Epithelial cell of esophagus (primary cell): Measurements from ENCODE around the gene TCTA.

ENCODE experiments used
- DNase-seq: peaks from one replicate; pipeline ENCODE4 v3.0.0; 2010; ENCODE audit warnings: low read depth
- H3K4me3 ChIP-seq: 2 replicates; pipeline ENCODE4 v1.5.1; 2011; ENCODE audit warnings: mild to moderate bottlenecking, low read length, control low read depth
- TF ChIP-seq, protein P1 (sequence below): IDR thresholded peaks from 2 replicates; pipeline ENCODE4 v1.5.1; 2011; ENCODE audit warnings: low read depth, mild to moderate bottlenecking, low read length, control low read depth, inconsistent platforms; ENCODE audit not compliant: insufficient read depth; ENCODE audit errors: missing control alignments

The TCTA gene

DNA sequence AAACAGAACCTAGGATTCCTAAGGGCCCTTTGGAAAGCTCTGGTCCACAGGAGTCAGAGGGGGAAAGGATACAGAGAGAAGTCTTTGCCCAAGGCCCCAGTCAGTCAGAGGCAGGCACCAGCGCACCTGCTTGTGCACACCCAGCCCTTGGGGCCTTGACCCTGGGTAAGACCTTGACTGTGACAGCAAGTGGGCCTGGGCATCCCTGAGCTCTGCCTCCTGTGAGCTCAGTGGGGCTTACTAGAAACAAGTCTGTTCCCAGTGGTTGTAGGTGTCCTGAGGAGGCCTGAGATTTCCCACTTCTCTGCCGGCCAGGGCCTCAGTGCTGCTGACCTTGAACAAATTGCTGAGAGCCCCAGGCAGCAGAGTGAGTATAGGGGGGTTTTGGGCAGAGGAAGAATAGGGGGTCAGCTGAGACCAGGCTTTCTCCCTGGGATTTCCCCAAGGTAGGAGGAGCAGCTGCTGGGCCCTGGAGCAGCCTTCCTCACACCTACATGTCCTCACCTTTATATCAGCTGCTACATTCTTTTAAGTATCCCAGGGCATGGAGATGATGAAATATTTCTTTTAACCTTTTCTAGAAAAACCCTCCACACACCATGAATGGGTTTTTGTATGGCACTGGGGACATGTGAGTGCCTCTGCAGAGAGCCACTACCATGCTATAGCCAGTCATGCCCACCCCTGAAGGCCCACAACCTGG lies 48.1 kb downstream of the TCTA start:
- no peak overlapping the region for H3K4me3 ChIP-seq
- DNase-seq, result no peak
- TF ChIP-seq, protein P1, sequence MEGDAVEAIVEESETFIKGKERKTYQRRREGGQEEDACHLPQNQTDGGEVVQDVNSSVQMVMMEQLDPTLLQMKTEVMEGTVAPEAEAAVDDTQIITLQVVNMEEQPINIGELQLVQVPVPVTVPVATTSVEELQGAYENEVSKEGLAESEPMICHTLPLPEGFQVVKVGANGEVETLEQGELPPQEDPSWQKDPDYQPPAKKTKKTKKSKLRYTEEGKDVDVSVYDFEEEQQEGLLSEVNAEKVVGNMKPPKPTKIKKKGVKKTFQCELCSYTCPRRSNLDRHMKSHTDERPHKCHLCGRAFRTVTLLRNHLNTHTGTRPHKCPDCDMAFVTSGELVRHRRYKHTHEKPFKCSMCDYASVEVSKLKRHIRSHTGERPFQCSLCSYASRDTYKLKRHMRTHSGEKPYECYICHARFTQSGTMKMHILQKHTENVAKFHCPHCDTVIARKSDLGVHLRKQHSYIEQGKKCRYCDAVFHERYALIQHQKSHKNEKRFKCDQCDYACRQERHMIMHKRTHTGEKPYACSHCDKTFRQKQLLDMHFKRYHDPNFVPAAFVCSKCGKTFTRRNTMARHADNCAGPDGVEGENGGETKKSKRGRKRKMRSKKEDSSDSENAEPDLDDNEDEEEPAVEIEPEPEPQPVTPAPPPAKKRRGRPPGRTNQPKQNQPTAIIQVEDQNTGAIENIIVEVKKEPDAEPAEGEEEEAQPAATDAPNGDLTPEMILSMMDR, result no peak

DNA sequence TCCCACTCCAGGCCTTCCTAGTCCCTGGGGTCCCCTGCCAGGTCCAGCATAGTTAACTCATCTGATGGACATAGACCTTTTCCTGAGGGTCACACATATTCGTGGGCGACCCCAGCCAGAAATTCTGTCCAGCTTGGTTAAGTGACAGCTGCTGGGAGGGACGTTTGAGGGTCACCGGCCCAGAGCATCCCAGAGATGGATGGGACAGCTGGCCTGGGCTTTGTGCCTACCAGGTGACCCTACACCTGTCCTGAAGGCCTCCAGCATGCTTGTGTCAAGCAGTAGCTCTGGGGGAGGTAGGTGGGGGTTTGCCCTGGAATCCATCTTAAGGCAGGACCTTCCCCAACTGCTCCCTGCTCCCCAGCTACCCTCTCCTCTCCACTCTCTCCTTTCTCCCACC lies 48.7 kb downstream of the TCTA start:
- TF ChIP-seq, protein P1, result no peak
- no peak for DNase-seq
- H3K4me3 ChIP-seq, result no peak overlapping the region

DNA sequence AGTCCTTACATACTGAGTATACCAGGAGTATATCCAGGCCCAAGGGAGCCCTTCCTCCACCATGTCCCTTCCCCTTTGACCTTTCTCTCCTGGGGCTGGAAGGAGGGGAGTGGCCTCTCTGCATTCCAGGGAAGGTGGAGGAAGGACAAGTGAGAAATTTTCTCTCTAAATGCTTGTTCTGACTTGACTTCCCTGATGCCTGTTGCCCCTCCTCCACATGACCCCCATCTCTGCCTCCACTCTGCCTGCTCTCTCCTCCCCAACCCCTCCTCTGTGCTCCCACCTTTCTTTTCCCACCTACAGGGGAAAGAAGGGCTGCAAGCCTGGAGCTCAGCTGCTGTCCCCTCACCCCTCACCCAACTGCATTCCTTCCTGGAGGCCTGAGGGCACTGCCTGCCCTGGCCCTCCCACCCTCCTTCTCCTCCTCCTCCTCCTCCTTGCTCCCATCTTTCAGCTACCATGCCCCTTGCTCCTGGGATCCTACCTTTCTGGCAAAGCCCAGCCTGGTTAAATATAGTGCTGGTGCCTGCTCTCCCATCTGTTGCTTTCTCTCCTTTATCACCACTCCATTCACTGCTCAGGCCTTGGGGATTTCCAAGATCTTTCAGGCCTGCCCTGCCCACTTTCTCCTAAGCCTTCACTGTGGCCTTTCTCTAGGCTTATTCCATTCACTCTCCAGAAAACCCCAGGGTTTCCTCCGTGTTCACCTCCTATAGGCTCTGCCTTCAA lies 49.4 kb downstream of the TCTA start:
- peak; percentile 52 for DNase-seq
- TF ChIP-seq, protein P1, result no peak
- no peak overlapping the region for H3K4me3 ChIP-seq

DNA sequence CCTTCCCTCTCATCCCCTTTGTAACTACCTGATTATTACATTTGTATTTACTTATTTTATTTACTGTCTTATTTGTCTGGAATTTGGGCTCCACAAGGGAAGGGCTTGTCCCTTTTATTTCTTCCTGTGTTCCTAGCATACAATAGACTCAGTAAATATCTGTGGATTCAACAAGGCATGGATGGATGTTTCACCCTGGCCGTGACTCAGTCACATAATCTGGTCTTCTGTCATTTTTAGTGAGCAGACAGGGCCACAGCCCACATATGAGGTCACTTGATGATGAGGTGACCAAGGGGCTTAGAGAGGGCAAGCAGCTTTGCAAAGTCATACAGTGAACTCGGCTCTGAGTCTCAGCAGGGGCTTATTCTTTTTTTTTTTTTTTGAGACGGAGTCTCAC lies 50.0 kb downstream of the TCTA start:
- H3K4me3 ChIP-seq, result no peak overlapping the region
- DNase-seq, result peak; percentile 51

DNA sequence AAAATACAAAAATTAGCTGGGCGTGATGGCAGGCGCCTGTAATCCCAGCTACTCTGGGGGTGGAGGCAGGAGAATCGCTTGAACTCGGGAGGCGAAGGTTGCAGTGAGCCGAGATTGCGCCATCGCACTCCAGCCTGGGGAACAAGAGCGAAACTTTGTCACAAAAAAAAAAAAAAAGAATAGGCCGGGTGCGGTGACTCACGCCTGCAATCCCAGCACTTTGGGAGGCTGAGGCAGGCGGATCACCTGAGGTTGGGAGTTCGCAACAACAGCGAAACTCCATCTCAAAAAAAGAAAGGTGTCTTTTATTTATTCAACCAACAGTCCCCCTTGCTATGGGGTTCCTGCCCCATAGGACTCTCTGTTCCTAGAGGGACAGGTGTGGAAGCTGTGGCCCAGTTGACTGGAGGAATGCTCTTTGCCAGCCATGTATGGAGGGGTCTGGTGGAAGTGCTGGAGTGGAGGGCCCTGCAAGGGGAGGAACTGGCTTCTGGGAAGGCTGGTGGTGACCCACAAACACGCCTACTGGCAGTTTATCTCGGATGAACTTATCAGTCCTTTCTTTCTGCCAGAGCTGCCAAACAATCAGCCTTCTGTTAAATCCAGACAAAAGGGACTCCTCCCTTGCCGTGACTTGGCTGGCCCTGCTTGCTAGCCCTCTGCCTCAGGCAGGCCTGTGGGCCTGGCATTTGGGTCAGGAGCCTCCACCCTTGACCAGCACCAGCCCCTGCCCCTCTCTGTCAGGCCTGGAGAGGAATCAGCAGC lies 53.2 kb downstream of the TCTA start:
- TF ChIP-seq, protein P1, result no peak
- DNase-seq, result no peak
- no peak overlapping the region for H3K4me3 ChIP-seq

More for the DNA sequence above, 50.0 kb downstream of the TCTA start:
- TF ChIP-seq, protein P1, result no peak
